Measurements from ENCODE around the gene FAM240B. TPM values are rescaled to one million over a fixed set of nuclear protein-coding genes. Genes with fewer than 3 reads are reported as not detected.

The FAM240B gene
- total and polyA plus RNA-seq, 2 of the 8 experiments (the other 6 are each of a cell fraction or from before 2014, with no cell fraction given) = not detected

- Histone ChIP-seq H3K27me3 (replicated peaks in 1 of 4; ENCODE audit: control insufficient read depth in 3 of 4, extremely low read depth in 1 of 4, insufficient read depth in 3 of 4, low read length in 3 of 4) (no peaks in the 10 kb centered on the region; a peak in 1 of 7 replicates), H3K23ac (ENCODE audit: insufficient read length) (no peak overlapping the region), H3K56ac (replicated peaks; ENCODE audit: insufficient read length, low read depth, low read length) (no peak overlapping the region), H2AK5ac (ENCODE audit: low read depth, low read length) (no peak overlapping the region), H3K4me1 (replicated peaks in 1 of 4; ENCODE audit: control insufficient read depth in 3 of 4, insufficient read depth in 4 of 4, low read length in 3 of 4) (peaks cover 0 to 21% (median 17%) of the 10 kb centered on the region in 4 experiments; a peak in 6 of 7 replicates), H2BK12ac (ENCODE audit: low read depth, low read length) (no peak overlapping the region), H4K91ac (replicated peaks; ENCODE audit: insufficient read length, low read length) (no peak overlapping the region), H2BK20ac (ENCODE audit: low read length) (no peak overlapping the region), H2BK5ac (ENCODE audit: low read depth, low read length) (no peak overlapping the region), H2AFZ (ENCODE audit: low read length) (no peak overlapping the region), H3K79me2 (ENCODE audit: control insufficient read depth in 1 of 2, insufficient read depth in 2 of 2, low read length in 2 of 2) (no peaks in the 10 kb centered on the region), H3K27ac (ENCODE audit: low read depth, low read length) (no peak overlapping the region), H4K20me1 (replicated peaks in 1 of 2; ENCODE audit: control insufficient read depth in 1 of 2, insufficient read depth in 2 of 2, low read length in 2 of 2) (no peaks in the 10 kb centered on the region), H3K79me1 (ENCODE audit: low read depth, low read length) (no peaks in the 10 kb centered on the region), H2BK120ac (replicated peaks; ENCODE audit: low read depth, low read length) (no peak overlapping the region), H3K4me3 (ENCODE audit: extremely low read depth in 1 of 4, insufficient read depth in 2 of 4, low read depth in 3 of 4, low read length in 4 of 4) (no peak overlapping the region), H3K36me3 (ENCODE audit: control insufficient read depth in 2 of 4, insufficient read depth in 4 of 4, low read length in 3 of 4) (no peaks in the 10 kb centered on the region), H3K9ac (replicated peaks in 1 of 4; ENCODE audit: extremely low read depth in 1 of 4, low read depth in 3 of 4, low read length in 3 of 4) (no peak overlapping the region), H3K4ac (replicated peaks; ENCODE audit: insufficient read length, low read depth, low read length) (no peak overlapping the region), H3K18ac (ENCODE audit: extremely low read depth, low read length) (no peak overlapping the region), H3K9me3 (ENCODE audit: insufficient read depth in 2 of 2, low read depth in 1 of 2, low read length in 1 of 2) (no peaks in the 10 kb centered on the region), H3K23me2 (ENCODE audit: low read depth, low read length) (no peaks in the 10 kb centered on the region), H3K4me2 (ENCODE audit: insufficient read depth in 1 of 2, low read depth in 2 of 2, low read length in 2 of 2) (no peak overlapping the region), H4K8ac (ENCODE audit: extremely low read depth, insufficient read depth, low read length) (no peak overlapping the region), H3K14ac (ENCODE audit: insufficient read length) (no peak overlapping the region), H2BK15ac (ENCODE audit: low read length) (no peak overlapping the region), H4K5ac (ENCODE audit: insufficient read length, low read depth, low read length) (no peak overlapping the region)
- DNase-seq (ENCODE audit: low read depth in 1 of 2, low spot score in 2 of 2) (no peak), FAIRE-seq (no peak)
- CTCF ChIA-PET (ENCODE audit: partially characterized antibody) = interaction anchor here (1.3 to 1.4 kb wide), 2 partner anchors 26 to 39 kb away, joined by 3 to 6 read pairs; no protein-coding TSS in a partner anchor
- POLR2A ChIA-PET (ENCODE audit: partially characterized antibody) = interaction anchor here (2.1 kb wide), 1 partner anchor 10 kb away, joined by 6 read pairs; no protein-coding TSS in a partner anchor
- 85% methylated on average over 4 of the region's 4 CpGs; no CpG with 5 or more reads in 1 of the 2 experiments for WGBS, 2 experiments (ENCODE audit: extremely low coverage in 1 of 2, insufficient coverage in 1 of 2, insufficient read length in 1 of 2, insufficient replicate concordance in 2 of 2, low coverage in 1 of 2, low lambda C conversion rate in 2 of 2, missing lambda C conversion rate in 1 of 2)
- no peak for TF ChIP-seq SIRT6 (IDR thresholded peaks at IDR 0.05; ENCODE audit: low read length)
- TF ChIP-seq ATF3 (IDR thresholded peaks at IDR 0.05; ENCODE audit: insufficient read depth, low read depth, low read length) = no peak
- TF ChIP-seq JUN (IDR thresholded peaks at IDR 0.05; ENCODE audit: low read depth, low read length) = no peak
- TF ChIP-seq EZH2 (IDR thresholded peaks at IDR 0.05; ENCODE audit: low read depth, low read length, severe bottlenecking) = no peak
- TF ChIP-seq BACH1 (IDR thresholded peaks at IDR 0.05; ENCODE audit: low read length) = no peak
- TF ChIP-seq SP4 (IDR thresholded peaks at IDR 0.05; ENCODE audit: low read length) = no peak
- TF ChIP-seq EGR1 (IDR thresholded peaks at IDR 0.05; ENCODE audit: borderline replicate concordance, low read depth, low read length) = no peak
- no peak for TF ChIP-seq KDM4A (IDR thresholded peaks at IDR 0.05; ENCODE audit: low read depth, low read length, severe bottlenecking)
- no peak for TF ChIP-seq ATF2 (IDR thresholded peaks at IDR 0.05; ENCODE audit: low read length)
- TF ChIP-seq SP2 (IDR thresholded peaks at IDR 0.05; ENCODE audit: low read length) = no peak
- TF ChIP-seq CTBP2 (IDR thresholded peaks at IDR 0.05; ENCODE audit: borderline replicate concordance, insufficient read depth, insufficient read length, low read length) = no peak
- TF ChIP-seq HDAC6 (IDR thresholded peaks at IDR 0.05; ENCODE audit: low read depth, low read length) = no peak
Measured at GRCh38 chr9:38681747-38682227, 38.1 kb downstream of the FAM240B start.

Measured in H1 (cell line).